OCI-LY7 (cell line): Measurements from ENCODE around the gene TMEM208. TPM values are rescaled to one million over a fixed set of nuclear protein-coding genes. Genes with fewer than 3 reads are reported as not detected.

Source experiments
- BruUV-seq: library from RNA; stranded (reverse); fragments of 400-500 nt; replicated peaks from 2 replicates; lab custom pipeline; 2021; lab: Mats Ljungman, UMichigan
- CTCF ChIA-PET: fragments of 300-600 bp; sonication (Branson Sonifier 250); formaldehyde crosslinking; loops from one replicate; lab custom pipeline; 2022; ENCODE audit warnings: antibody characterized with exemption; ENCODE audit not compliant: unreplicated experiment; lab: Charles Lee
- POLR2A ChIA-PET: fragments of 300-600 bp; sonication (Branson Sonifier 250); formaldehyde crosslinking; loops from one replicate; lab custom pipeline; 2022; ENCODE audit warnings: antibody characterized with exemption; lab: Charles Lee
- DNase-seq: peaks from one replicate; pipeline ENCODE4 v3.0.0-alpha.2; 2015; ENCODE audit warnings: low spot score
- H2AFZ ChIP-seq: fragments of 200-600 bp; sonication (generic), shearing (Covaris generic); 2 replicates; pipeline ENCODE4 v1.6.1; 2014; ENCODE audit warnings: mild to moderate bottlenecking, antibody characterized with exemption, low read length, moderate library complexity
- H3K27ac ChIP-seq: fragments of 200-600 bp; sonication (generic); 2 replicates; pipeline ENCODE4 v1.5.1; 2014; ENCODE audit warnings: mixed run types, low read depth, mild to moderate bottlenecking, moderate library complexity, low read length, inconsistent platforms; ENCODE audit not compliant: poor library complexity, severe bottlenecking
- H3K36me3 ChIP-seq: fragments of 200-600 bp; sonication (generic); 2 replicates; pipeline ENCODE4 v1.6.1; 2014; ENCODE audit warnings: mild to moderate bottlenecking, antibody characterized with exemption, low read length, moderate library complexity, mixed read lengths; ENCODE audit not compliant: insufficient read depth
- H3K4me1 ChIP-seq: fragments of 200-600 bp; sonication (generic); 2 replicates; pipeline ENCODE4 v1.5.1; 2014; ENCODE audit warnings: mild to moderate bottlenecking, low read length; ENCODE audit not compliant: insufficient read depth, poor library complexity, severe bottlenecking
- H3K4me2 ChIP-seq: fragments of 200-600 bp; sonication (generic); 2 replicates; pipeline ENCODE4 v1.6.1; 2014; ENCODE audit warnings: mild to moderate bottlenecking, low read length
- H3K4me3 ChIP-seq: fragments of 200-600 bp; sonication (generic); 2 replicates; pipeline ENCODE4 v1.5.1; 2014; ENCODE audit warnings: mild to moderate bottlenecking, low read depth, low read length; ENCODE audit not compliant: poor library complexity, severe bottlenecking
- H3K79me2 ChIP-seq: fragments of 200-600 bp; sonication (generic); 2 replicates; pipeline ENCODE4 v1.6.1; 2016; ENCODE audit warnings: low read depth, mild to moderate bottlenecking, low read length, moderate library complexity, mixed read lengths; ENCODE audit not compliant: insufficient read depth
- H3K9me2 ChIP-seq: fragments of 200-600 bp; sonication (generic); 2 replicates; pipeline ENCODE4 v1.6.1; 2016; ENCODE audit warnings: mild to moderate bottlenecking, low read length, mixed read lengths; ENCODE audit not compliant: insufficient read depth
- H3K9me3 ChIP-seq: fragments of 200-600 bp; sonication (generic); 2 replicates; pipeline ENCODE4 v1.6.1; 2014; ENCODE audit warnings: mild to moderate bottlenecking, mixed run types, low read length, mixed read lengths
- H4K20me1 ChIP-seq: fragments of 200-600 bp; sonication (generic); 2 replicates; pipeline ENCODE4 v1.6.1; 2014; ENCODE audit warnings: mild to moderate bottlenecking, antibody characterized with exemption, low read length, moderate library complexity, mixed read lengths; ENCODE audit not compliant: insufficient read depth
- CTCF ChIP-seq: fragments of 200-600 bp; sonication (generic); conservative IDR thresholded peaks from 2 replicates; pipeline ENCODE4 v1.5.1; 2014; ENCODE audit warnings: mild to moderate bottlenecking, antibody characterized with exemption, low read length, moderate library complexity, mixed read lengths
- EZH2phosphoT487 ChIP-seq: fragments of 200-600 bp; sonication (generic); IDR thresholded peaks from 2 replicates; pipeline ENCODE4 v1.6.1; 2018; ENCODE audit warnings: low read depth, borderline replicate concordance, mild to moderate bottlenecking, mixed run types, antibody characterized with exemption, low read length, moderate library complexity, mixed read lengths
- intact Hi-C: fragments of 100-400 bp; cut with micrococcal nuclease; formaldehyde crosslinking; loops from one replicate; pipeline ENCODE4 v1.10.0; 2022; ENCODE audit not compliant: unreplicated experiment
- total RNA-seq, 2 experiments: library from RNA; depleted of rRNA in 1 of 2; stranded (reverse); fragments of >200 nt in 1 of 2; shearing (Covaris generic) in 1 of 2; gene quantifications; 2 replicates each; pipeline ENCODE4 v1.2.3, GENCODE V29; 2014 to 2022

TMEM208 gene
- total RNA-seq, 2 experiments from 2014 or later: 19.9 to 26.4 TPM

- POLR2A ChIA-PET: interaction anchor here (0.6 to 2.3 kb wide), 13 partner anchors 9 to 356 kb away, joined by 3 to 11 read pairs (median 5); partner anchors contain the start of gene SLC9A5
- TSS peak; percentile 66 for BruUV-seq
These were observed 581 bp upstream of the TMEM208 start for GRCh38 chr16:67226295-67226803.

GRCh38 chr16:67227567-67227921 lies 614 bp downstream of the TMEM208 start:
- BruUV-seq: no TSS peak
- peaks cover 18% of the 10 kb centered on the region for H3K4me1 ChIP-seq
- H3K9me2 ChIP-seq: no peaks in the 10 kb centered on the region
- H2AFZ ChIP-seq: peak overlapping the region; percentile 53; the same call in 1 of the 2 replicates
- peak overlapping the region; percentile 19 for H3K27ac ChIP-seq
- H3K4me2 ChIP-seq: peak overlapping the region; percentile 90
- H3K79me2 ChIP-seq: peaks cover 13% of the 10 kb centered on the region
- no peaks in the 10 kb centered on the region for H4K20me1 ChIP-seq
- no peaks in the 10 kb centered on the region for H3K9me3 ChIP-seq
- CTCF ChIA-PET: interaction anchor here (0.6 to 1.8 kb wide), 6 partner anchors 9 to 314 kb away, joined by 3 to 7 read pairs (median 4); partner anchors contain the start of gene FHOD1
- H3K36me3 ChIP-seq: peaks cover 44% of the 10 kb centered on the region
- H3K4me3 ChIP-seq: peak overlapping the region; percentile 95
- intact Hi-C loops: loop anchor here (1.0 to 5.0 kb wide), 3 partner anchors 20 to 210 kb away; partner anchors contain the start of genes E2F4 and FHOD1
- POLR2A ChIA-PET: interaction anchor here (0.6 to 1.8 kb wide), 9 partner anchors 9 to 191 kb away, joined by 3 to 11 read pairs (median 5); partner anchors contain the start of gene FHOD1
- no peak for TF ChIP-seq CTCF
- TF ChIP-seq EZH2phosphoT487: no peak
- DNase-seq: no peak

More at GRCh38 chr16:67226295-67226803, 581 bp upstream of the TMEM208 start:
- peak overlapping the region; percentile 15 for H3K27ac ChIP-seq
- H3K4me2 ChIP-seq: peak overlapping the region; percentile 95
- TF ChIP-seq EZH2phosphoT487: no peak
- no peak for TF ChIP-seq CTCF
- H3K36me3 ChIP-seq: peaks cover 33% of the 10 kb centered on the region
- H4K20me1 ChIP-seq: no peaks in the 10 kb centered on the region
- H3K9me2 ChIP-seq: no peaks in the 10 kb centered on the region
- H3K79me2 ChIP-seq: peaks cover 13% of the 10 kb centered on the region
- peaks cover 18% of the 10 kb centered on the region for H3K4me1 ChIP-seq
- CTCF ChIA-PET: interaction anchor here (0.5 to 1.8 kb wide), 9 partner anchors 10 to 446 kb away, joined by 3 to 7 read pairs (median 4); no protein-coding TSS in a partner anchor
- peak overlapping the region; percentile 76; the same call in 1 of the 2 replicates for H2AFZ ChIP-seq
- no peak for DNase-seq
- H3K9me3 ChIP-seq: no peaks in the 10 kb centered on the region
- H3K4me3 ChIP-seq: peak overlapping the region; percentile 95
- intact Hi-C loops: loop anchor here (2.0 to 5.0 kb wide), 2 partner anchors 34 to 209 kb away; partner anchors contain the start of gene E2F4
